HEK293 (cell line): ENCODE results near the gene FIBCD1.

Source experiments
- CTCF ChIA-PET: fragments of 350-600 bp; formaldehyde crosslinking; extraction: SDS; loops from one replicate; lab custom pipeline; 2021; ENCODE audit warnings: antibody characterized with exemption; lab: Yijun Ruan, JAX
- POLR2A ChIA-PET: fragments of 300-600 bp; formaldehyde crosslinking; extraction: SDS; loops from one replicate; lab custom pipeline; 2020; ENCODE audit warnings: antibody characterized with exemption, inconsistent platforms; lab: Yijun Ruan, JAX
- H3K27ac ChIP-seq: fragments of 200-500 bp; sonication (Bioruptor generic); 2 replicates; pipeline ENCODE4 v1.5.1; 2014; ENCODE audit warnings: low read depth, low read length, control low read depth, inconsistent platforms; ENCODE audit errors: extremely low read depth
- H3K36me3 ChIP-seq, 2 experiments: fragments of 200-500 bp in 1 of 2; sonication (Bioruptor generic) in 1 of 2; 1 replicate in 1 of 2; 2 replicates in 1 of 2; pipeline ENCODE4 v1.5.1; 2014 to 2017; ENCODE audit warnings: inconsistent platforms in 2 of 2, low read length in 2 of 2; ENCODE audit not compliant: control insufficient read depth in 2 of 2, insufficient read depth in 1 of 2
- H3K4me1 ChIP-seq: fragments of 200-500 bp; sonication (Bioruptor generic); 2 replicates; pipeline ENCODE4 v1.5.1; 2014; ENCODE audit warnings: mild to moderate bottlenecking, low read length, inconsistent platforms; ENCODE audit not compliant: control insufficient read depth, insufficient read depth
- H3K4me3 ChIP-seq: 2 replicates; pipeline ENCODE4 v1.5.1; 2011; ENCODE audit warnings: low read depth, mild to moderate bottlenecking, control low read depth, low read length, moderate library complexity
- H3K9me3 ChIP-seq: fragments of 200-500 bp; sonication (Bioruptor generic); 2 replicates; pipeline ENCODE4 v1.5.1; 2014; ENCODE audit warnings: low read depth, low read length, inconsistent platforms; ENCODE audit not compliant: control insufficient read depth, insufficient read depth
- GLIS1 ChIP-seq: fragments of 450-650 bp; formaldehyde crosslinking; IDR thresholded peaks from 2 replicates; pipeline ENCODE4 v1.5.1; 2016; ENCODE audit warnings: missing biosample characterization, missing genetic modification characterization
- HIC1 ChIP-seq: fragments of 450-650 bp; formaldehyde crosslinking; IDR thresholded peaks from 2 replicates; pipeline ENCODE4 v1.5.1; 2016; ENCODE audit warnings: missing biosample characterization, missing genetic modification characterization
- KLF16 ChIP-seq: fragments of 450-650 bp; formaldehyde crosslinking; IDR thresholded peaks from 2 replicates; pipeline ENCODE4 v1.5.1; 2017; ENCODE audit warnings: missing biosample characterization, missing genetic modification characterization
- KLF8 ChIP-seq: fragments of 450-650 bp; formaldehyde crosslinking; IDR thresholded peaks from 2 replicates; pipeline ENCODE4 v1.5.1; 2016; ENCODE audit warnings: missing biosample characterization, missing genetic modification characterization
- KLF9 ChIP-seq: fragments of 450-650 bp; formaldehyde crosslinking; IDR thresholded peaks from 2 replicates; pipeline ENCODE4 v1.5.1; 2016; ENCODE audit warnings: missing biosample characterization, missing genetic modification characterization, low read depth
- MEIS1 ChIP-seq: sonication (generic); formaldehyde crosslinking; IDR thresholded peaks from 2 replicates; pipeline ENCODE4 v1.8.1; 2022; ENCODE audit warnings: missing genetic modification reagents, mild to moderate bottlenecking, borderline replicate concordance
- ZBTB26 ChIP-seq: fragments of 450-650 bp; formaldehyde crosslinking; optimal IDR thresholded peaks from 2 replicates; pipeline ENCODE3; 2016; ENCODE audit warnings: missing biosample characterization, mild to moderate bottlenecking, missing genetic modification characterization
- ZFP3 ChIP-seq: fragments of 450-650 bp; formaldehyde crosslinking; IDR thresholded peaks from 2 replicates; pipeline ENCODE4 v1.5.1; 2016; ENCODE audit warnings: low read depth, missing biosample characterization, missing genetic modification characterization
- ZNF114 ChIP-seq: fragments of 450-650 bp; formaldehyde crosslinking; IDR thresholded peaks from 2 replicates; pipeline ENCODE4 v1.5.0; 2017; ENCODE audit warnings: missing biosample characterization, missing genetic modification characterization
- ZNF121 ChIP-seq: fragments of 450-650 bp; formaldehyde crosslinking; IDR thresholded peaks from 2 replicates; pipeline ENCODE4 v1.5.1; 2016; ENCODE audit warnings: missing biosample characterization, missing genetic modification characterization
- ZNF132 ChIP-seq: fragments of 450-650 bp; formaldehyde crosslinking; IDR thresholded peaks from 2 replicates; pipeline ENCODE4 v1.5.1; 2017; ENCODE audit warnings: missing biosample characterization, missing genetic modification characterization, borderline replicate concordance
- ZNF202 ChIP-seq: fragments of 450-650 bp; formaldehyde crosslinking; IDR thresholded peaks from 2 replicates; pipeline ENCODE4 v1.5.1; 2016; ENCODE audit warnings: missing biosample characterization, missing genetic modification characterization, borderline replicate concordance
- ZNF214 ChIP-seq: fragments of 450-650 bp; formaldehyde crosslinking; IDR thresholded peaks from 2 replicates; pipeline ENCODE4 v1.5.1; 2017; ENCODE audit warnings: missing biosample characterization, mild to moderate bottlenecking, missing genetic modification characterization, borderline replicate concordance
- ZNF266 ChIP-seq: fragments of 450-650 bp; formaldehyde crosslinking; IDR thresholded peaks from 2 replicates; pipeline ENCODE4 v1.5.1; 2016; ENCODE audit warnings: missing biosample characterization, missing genetic modification characterization, low read depth
- ZNF274 ChIP-seq, 2 experiments: fragments of 200-500 bp in 1 of 2; fragments of 450-650 bp in 1 of 2; sonication (Bioruptor generic) in 1 of 2; formaldehyde crosslinking in 1 of 2; IDR thresholded peaks; 2 replicates each; pipeline versions ENCODE4 v1.5.1 to v1.6.1; 2014 to 2016; ENCODE audit warnings: borderline replicate concordance in 1 of 2, inconsistent platforms in 1 of 2, low read length in 1 of 2, missing biosample characterization in 1 of 2, missing genetic modification characterization in 1 of 2
- ZNF280C ChIP-seq: fragments of 450-650 bp; formaldehyde crosslinking; IDR thresholded peaks from 2 replicates; pipeline ENCODE4 v1.5.1; 2016; ENCODE audit warnings: missing biosample characterization, missing genetic modification characterization
- ZNF302 ChIP-seq: fragments of 450-650 bp; formaldehyde crosslinking; IDR thresholded peaks from 2 replicates; pipeline ENCODE4 v1.5.1; 2016; ENCODE audit warnings: missing biosample characterization, missing genetic modification characterization, low read depth
- ZNF416 ChIP-seq: fragments of 450-650 bp; formaldehyde crosslinking; IDR thresholded peaks from 2 replicates; pipeline ENCODE4 v1.5.1; 2016; ENCODE audit warnings: missing biosample characterization, missing genetic modification characterization
- ZNF555 ChIP-seq: fragments of 450-650 bp; formaldehyde crosslinking; conservative IDR thresholded peaks from 2 replicates; pipeline ENCODE4 v1.5.1; 2017; ENCODE audit warnings: missing biosample characterization, mild to moderate bottlenecking, missing genetic modification characterization, inconsistent platforms
- ZNF571 ChIP-seq: fragments of 450-650 bp; formaldehyde crosslinking; IDR thresholded peaks from 2 replicates; pipeline ENCODE4 v1.5.0; 2017; ENCODE audit warnings: missing biosample characterization, missing genetic modification characterization
- ZNF610 ChIP-seq: fragments of 450-650 bp; formaldehyde crosslinking; IDR thresholded peaks from 2 replicates; pipeline ENCODE4 v1.5.1; 2016; ENCODE audit warnings: missing biosample characterization, missing genetic modification characterization, borderline replicate concordance
- ZNF677 ChIP-seq: fragments of 450-650 bp; IDR thresholded peaks from 2 replicates; pipeline ENCODE4 v1.5.0; 2018; ENCODE audit warnings: missing biosample characterization, mild to moderate bottlenecking, missing genetic modification characterization, moderate library complexity
- ZNF776 ChIP-seq: fragments of 450-650 bp; formaldehyde crosslinking; IDR thresholded peaks from 2 replicates; pipeline ENCODE4 v1.5.0; 2017; ENCODE audit warnings: missing biosample characterization, missing genetic modification characterization, borderline replicate concordance
- ZNF837 ChIP-seq: fragments of 450-650 bp; formaldehyde crosslinking; IDR thresholded peaks from 2 replicates; pipeline ENCODE4 v1.5.1; 2016; ENCODE audit warnings: missing biosample characterization, missing genetic modification characterization
- ZSCAN30 ChIP-seq: fragments of 450-650 bp; IDR thresholded peaks from 2 replicates; pipeline ENCODE4 v1.5.1; 2018; ENCODE audit warnings: missing biosample characterization, mild to moderate bottlenecking, missing genetic modification characterization, moderate library complexity
- TF ChIP-seq, protein P1 (sequence below): fragments of 450-650 bp; formaldehyde crosslinking; IDR thresholded peaks from 2 replicates; pipeline ENCODE4; 2016; ENCODE audit warnings: missing biosample characterization, missing genetic modification characterization

The FIBCD1 gene

DNA sequence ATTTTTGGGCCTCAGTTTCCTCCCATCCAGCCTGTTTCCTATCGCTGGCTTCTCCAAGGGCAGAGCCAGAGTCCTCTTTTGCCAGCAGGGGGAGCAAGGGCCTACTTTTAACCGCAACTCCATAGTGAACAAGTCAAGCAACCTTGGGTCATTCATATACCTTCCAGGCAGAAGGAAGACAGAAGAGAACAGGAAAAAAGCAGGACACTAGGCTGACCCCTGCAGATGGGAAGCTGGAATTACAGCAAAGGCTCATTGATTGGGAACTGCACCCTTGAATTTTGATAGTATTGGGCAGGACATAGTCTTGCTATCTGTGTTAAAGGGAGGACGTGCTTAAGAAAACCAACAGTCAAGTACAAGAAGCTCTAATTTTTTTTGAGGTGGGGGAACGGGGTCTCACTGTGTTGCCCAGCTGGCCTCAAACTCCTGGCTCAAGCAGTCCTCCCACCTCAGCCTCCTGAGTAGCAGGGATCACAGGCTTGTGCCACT is 72.5 kb downstream of the FIBCD1 start (continued):
- TF ChIP-seq ZNF776 (tag by site-specific recombination), result no peak
- no peak for TF ChIP-seq ZNF132 (tag by site-specific recombination)
- no peak for TF ChIP-seq ZNF266 (tag by site-specific recombination)
- TF ChIP-seq, protein P1, sequence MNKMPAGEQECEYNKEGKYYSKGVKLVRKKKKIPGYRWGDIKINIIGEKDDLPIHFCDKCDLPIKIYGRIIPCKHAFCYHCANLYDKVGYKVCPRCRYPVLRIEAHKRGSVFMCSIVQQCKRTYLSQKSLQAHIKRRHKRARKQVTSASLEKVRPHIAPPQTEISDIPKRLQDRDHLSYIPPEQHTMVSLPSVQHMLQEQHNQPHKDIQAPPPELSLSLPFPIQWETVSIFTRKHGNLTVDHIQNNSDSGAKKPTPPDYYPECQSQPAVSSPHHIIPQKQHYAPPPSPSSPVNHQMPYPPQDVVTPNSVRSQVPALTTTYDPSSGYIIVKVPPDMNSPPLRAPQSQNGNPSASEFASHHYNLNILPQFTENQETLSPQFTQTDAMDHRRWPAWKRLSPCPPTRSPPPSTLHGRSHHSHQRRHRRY (tag by site-specific recombination), result no peak
- no peak for TF ChIP-seq ZNF114
- no peak for TF ChIP-seq KLF8 (tag by site-specific recombination)
- TF ChIP-seq ZNF121 (tag by site-specific recombination), result peak; percentile 60
- TF ChIP-seq, all 188 proteins: peak for 12

DNA sequence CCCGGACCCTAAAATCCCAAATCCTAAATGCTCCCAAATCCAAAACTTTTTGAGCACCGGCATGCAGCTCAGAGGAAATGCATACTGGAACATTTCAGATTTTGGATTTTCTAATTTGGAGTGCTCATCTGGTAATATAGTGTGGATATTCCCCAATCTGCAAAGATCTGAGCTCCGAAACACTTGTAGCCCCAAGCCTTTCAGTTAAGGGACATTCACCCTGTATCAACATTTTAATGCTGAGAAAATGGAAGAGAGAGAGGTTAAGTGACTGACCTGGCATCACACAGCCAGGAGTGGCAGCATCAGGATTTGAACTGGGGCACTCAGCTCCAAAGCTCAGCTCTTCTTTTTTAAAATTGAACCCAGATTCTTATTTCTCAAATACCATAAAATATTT is 73.1 kb downstream of the FIBCD1 start:
- Histone ChIP-seq H3K4me1 (no peaks in the 10 kb centered on the region), H3K27ac (no peak overlapping the region), H3K9me3 (no peaks in the 10 kb centered on the region), H3K36me3 (peaks cover 0 to 59% of the 10 kb centered on the region in 2 experiments; a peak in 1 of 3 replicates), H3K4me3 (no peak overlapping the region)
- CTCF ChIA-PET, result interaction anchor here (0.6 to 13.9 kb wide), 54 partner anchors 8 to 471 kb away, joined by 3 to 400 read pairs (median 8); partner anchors contain the start of genes EXOSC2 and FIBCD1
- TF ChIP-seq MEIS1 (CRISPR knock-in tag) (no peak), ZBTB26 (no peak), ZNF610 (tag by site-specific recombination) (no peak), ZNF214 (tag by site-specific recombination) (no peak), ZNF266 (tag by site-specific recombination) (no peak), ZNF837 (no peak), ZNF416 (no peak), ZNF677 (tag by site-specific recombination) (no peak), KLF9 (tag by site-specific recombination) (no peak)
- POLR2A ChIA-PET, result interaction anchor here (0.7 to 1.2 kb wide), 3 partner anchors 29 to 165 kb away, joined by 3 to 6 read pairs (median 4); no protein-coding TSS in a partner anchor

DNA sequence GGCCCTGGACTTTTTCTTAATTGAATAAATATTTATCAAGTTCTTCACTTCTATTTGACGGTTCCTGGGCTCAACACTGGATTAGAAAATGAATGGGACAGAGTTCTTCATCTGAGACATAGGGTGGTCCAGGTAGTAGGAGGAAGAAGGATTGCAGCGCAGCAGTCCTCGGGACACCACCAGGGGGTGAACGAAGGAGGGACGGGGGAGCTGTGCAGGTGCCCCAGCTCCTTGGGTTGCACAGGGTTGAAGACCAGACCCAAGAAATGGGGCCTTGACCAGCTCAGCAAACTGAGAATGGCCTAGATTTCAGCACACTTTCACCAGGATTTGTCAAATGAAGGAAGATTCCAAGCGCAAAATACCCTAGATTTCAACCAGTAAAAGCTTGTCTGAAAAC is 74.5 kb downstream of the FIBCD1 start:
- no peaks in the 10 kb centered on the region for H3K9me3 ChIP-seq
- H3K27ac ChIP-seq, result no peak overlapping the region
- ChIA-PET POLR2A (interaction anchor here (0.8 to 2.0 kb wide), 2 partner anchors 23 to 155 kb away, joined by 5 to 9 read pairs; no protein-coding TSS in a partner anchor), CTCF (interaction anchor here (0.7 to 13.9 kb wide), 22 partner anchors 10 to 472 kb away, joined by 3 to 400 read pairs (median 21); no protein-coding TSS in a partner anchor)
- no peak overlapping the region for H3K4me3 ChIP-seq
- H3K4me1 ChIP-seq, result no peaks in the 10 kb centered on the region
- peaks cover 0 to 64% of the 10 kb centered on the region in 2 experiments; a peak in 1 of 3 replicates for H3K36me3 ChIP-seq
- TF ChIP-seq ZFP3 (tag by site-specific recombination) (no peak), KLF16 (no peak), ZSCAN30 (tag by site-specific recombination) (no peak), HIC1 (tag by site-specific recombination) (no peak), ZNF280C (no peak), GLIS1 (tag by site-specific recombination) (no peak), ZNF555 (tag by site-specific recombination) (no peak), ZNF571 (tag by site-specific recombination) (no peak), ZNF302 (tag by site-specific recombination) (no peak), ZNF274 (IDR thresholded peaks at IDR 0.05; ENCODE audit: low read length) (no peak), ZNF274 (tag by site-specific recombination; IDR thresholded peaks at IDR 0.05; ENCODE audit: borderline replicate concordance) (no peak), ZNF202 (tag by site-specific recombination) (no peak)
